K562 (cell line): ENCODE measurements around the gene SLC33A1. TPM values are rescaled to one million over a fixed set of nuclear protein-coding genes. Genes with fewer than 3 reads are reported as not detected.
A peak's percentile ranks its signal among the peaks of the same experiment; 100 is the strongest.

Source experiments
- AFF4 ChIP-seq: sonication (generic); formaldehyde crosslinking; IDR thresholded peaks from 2 replicates; pipeline ENCODE4 v1.8.0; 2023; ENCODE audit warnings: mild to moderate bottlenecking, missing genetic modification reagents
- ARID3A ChIP-seq: IDR thresholded peaks from 2 replicates; pipeline ENCODE4 v1.6.1; 2012; ENCODE audit warnings: low read depth, low read length, improper control_type of control experiment, borderline replicate concordance
- BRCA1 ChIP-seq, 2 experiments: fragments of 450-650 bp in 1 of 2; sonication (generic) in 1 of 2; formaldehyde crosslinking in 1 of 2; IDR thresholded peaks; 2 replicates each; pipeline versions ENCODE4 v1.5.0 to v1.6.1; 2017 to 2020; ENCODE audit warnings: mild to moderate bottlenecking in 1 of 2, missing genetic modification reagents in 1 of 2
- CBX5 ChIP-seq: IDR thresholded peaks from 2 replicates; pipeline ENCODE4 v1.6.1; 2014; ENCODE audit warnings: low read depth, borderline replicate concordance
- CBX8 ChIP-seq: fragments of 200-600 bp; sonication (generic); IDR thresholded peaks from 2 replicates; pipeline ENCODE4 v1.6.1; 2012; ENCODE audit warnings: borderline replicate concordance, mixed run types, low read depth, mild to moderate bottlenecking, moderate library complexity, mixed read lengths, low read length, control low read depth, inconsistent platforms; ENCODE audit not compliant: poor library complexity, severe bottlenecking; ENCODE audit errors: extremely low read depth
- FOXA3 ChIP-seq, 2 experiments: fragments of 450-650 bp in 1 of 2; sonication (generic) in 1 of 2; formaldehyde crosslinking; IDR thresholded peaks in 1 of 2; conservative IDR thresholded peaks in 1 of 2; 2 replicates each; pipeline versions ENCODE4 v1.4.0 to v1.8.0; 2020 to 2022; ENCODE audit warnings: mild to moderate bottlenecking in 2 of 2, missing genetic modification reagents in 1 of 2
- HDGF ChIP-seq: fragments of 450-650 bp; IDR thresholded peaks from 2 replicates; pipeline ENCODE4 v1.6.1; 2016
- MXD1 ChIP-seq: fragments of 250-450 bp; sonication (Bioruptor Pico); IDR thresholded peaks from 2 replicates; pipeline ENCODE4 v1.8.0; 2021; ENCODE audit warnings: borderline replicate concordance, mild to moderate bottlenecking, moderate library complexity; ENCODE audit not compliant: poor library complexity, severe bottlenecking
- NONO ChIP-seq, 2 experiments: fragments of 200-400 bp in 1 of 2; fragments of 450-650 bp in 1 of 2; formaldehyde crosslinking in 1 of 2; IDR thresholded peaks; 2 replicates each; pipeline ENCODE4 v1.6.1; 2017; ENCODE audit warnings: low read depth in 2 of 2, mild to moderate bottlenecking in 2 of 2, moderate library complexity in 2 of 2, low read length in 1 of 2
- PML ChIP-seq: IDR thresholded peaks from 2 replicates; pipeline ENCODE4 v1.6.1; 2012; ENCODE audit warnings: low read length, inconsistent platforms
- PREB ChIP-seq: sonication (generic); formaldehyde crosslinking; IDR thresholded peaks from 2 replicates; pipeline ENCODE4 v1.8.1; 2023; ENCODE audit warnings: mild to moderate bottlenecking, missing genetic modification reagents
- TCF7L2 ChIP-seq: fragments of 150-350 bp; IDR thresholded peaks from 2 replicates; pipeline ENCODE4 v1.6.1; 2016; ENCODE audit warnings: low read depth, mild to moderate bottlenecking, low read length, moderate library complexity
- ZHX1 ChIP-seq: fragments of 150-350 bp; conservative IDR thresholded peaks from 2 replicates; pipeline ENCODE4 v1.6.1; 2014; ENCODE audit warnings: low read length
- ZNF699 ChIP-seq: fragments of 250-450 bp; sonication (Bioruptor Pico); IDR thresholded peaks from 2 replicates; pipeline ENCODE4 v1.8.0; 2021; ENCODE audit warnings: mild to moderate bottlenecking, moderate library complexity; ENCODE audit not compliant: insufficient replicate concordance
- polyA plus RNA-seq, 8 experiments: library from polyadenylated mRNA; depleted of rRNA in 4 of 8; stranded (reverse) in 5 of 8; unstranded in 3 of 8; fragments of >200 nt; fragmentation: Nextera tagmentation in 2 of 8; fragmentation: Illumina TruSeq in 1 of 8; extraction: Ambion mirVana in 2 of 8; extraction: Trizol in 1 of 8; gene quantifications; 2 replicates each; pipeline versions ENCODE4 v1.2.1 to v1.2.3, GENCODE V29; 2011 to 2014; ENCODE audit warnings: inconsistent platforms in 1 of 8, missing spikeins in 1 of 8
- total RNA-seq, 7 experiments: library from RNA; depleted of rRNA in 6 of 7; stranded (reverse); fragments of >200 nt in 6 of 7; fragmentation: Illumina TruSeq in 2 of 7; extraction: Trizol in 2 of 7; gene quantifications; 2 replicates each; pipeline versions ENCODE4 v1.2.1 to v1.2.3, GENCODE V29; 2011 to 2021; ENCODE audit warnings: low replicate concordance in 1 of 7

Gene SLC33A1
- total and polyA plus RNA-seq, 9 of the 15 experiments (the other 6 are each of a cell fraction or from before 2014, with no cell fraction given) = 6.2 to 26.8 (median 19.6) TPM

- TF ChIP-seq AFF4 (CRISPR knock-in tag) (peak; percentile 56), PML (peak; percentile 39; the same call in 1 of the 2 replicates), TCF7L2 (no peak), CBX5 (no peak), FOXA3 (CRISPR knock-in tag; conservative IDR thresholded peaks at IDR 0.05 in 1 of 2, IDR thresholded peaks at IDR 0.05 in 1 of 2) (no peak), HDGF (no peak), MXD1 (CRISPR knock-in tag) (no peak), ZNF699 (CRISPR knock-in tag) (no peak), CBX8 (no peak), BRCA1 (IDR thresholded peaks at IDR 0.05) (no peak), BRCA1 (CRISPR knock-in tag; IDR thresholded peaks at IDR 0.05) (no peak), ARID3A (peak; percentile 66; the same call in 1 of the 2 replicates), PREB (no peak), ZHX1 (0 out of 2 replicates have a peak, but pooled peaks have one; percentile 84), NONO (IDR thresholded peaks at IDR 0.05; ENCODE audit: low read depth in 2 of 2, low read length in 1 of 2) (peak; percentile 66 to 73; a peak in 2 of 4 replicates)
Observed at GRCh38 chr3:155805802-155806618, 48.2 kb downstream of the SLC33A1 start, which contains the start of gene C3orf33 (continued).
